PFSK-1 (cell line): ENCODE data around the gene TMEM62.

Source experiments
- FOXP2 ChIP-seq: optimal IDR thresholded peaks from 2 replicates; pipeline ENCODE3; 2011; ENCODE audit warnings: borderline replicate concordance, control low read depth, inconsistent platforms; ENCODE audit not compliant: insufficient read depth; ENCODE audit errors: extremely low read length, extremely low read depth
- POLR2AphosphoS5 ChIP-seq: IDR thresholded peaks from 2 replicates; pipeline ENCODE4 v1.6.1; 2012; ENCODE audit warnings: low read depth, mild to moderate bottlenecking, control low read depth, low read length, moderate library complexity
- SIN3A ChIP-seq: IDR thresholded peaks from 2 replicates; pipeline ENCODE4 v1.6.1; 2012; ENCODE audit warnings: mild to moderate bottlenecking, low read length, moderate library complexity, borderline replicate concordance; ENCODE audit not compliant: insufficient read depth
- TAF1 ChIP-seq: IDR thresholded peaks from 2 replicates; pipeline ENCODE4 v1.6.1; 2012; ENCODE audit warnings: low read length, control low read depth, borderline replicate concordance; ENCODE audit not compliant: insufficient read depth
- TF ChIP-seq, protein P1 (sequence below), 2 experiments: IDR thresholded peaks; 2 replicates each; pipeline versions ENCODE4 v1.6.1 to v1.8.0; 2011 to 2012; ENCODE audit warnings: low read depth in 2 of 2, low read length in 2 of 2, control low read depth in 1 of 2, inconsistent platforms in 1 of 2, mild to moderate bottlenecking in 1 of 2, moderate library complexity in 1 of 2; ENCODE audit not compliant: insufficient read depth in 1 of 2

Gene TMEM62

GRCh38 chr15:43135351-43135750, 2.0 kb downstream of the TMEM62 start:
- TF ChIP-seq FOXP2, result no peak
- no peak for TF ChIP-seq POLR2AphosphoS5
- TF ChIP-seq, protein P1, sequence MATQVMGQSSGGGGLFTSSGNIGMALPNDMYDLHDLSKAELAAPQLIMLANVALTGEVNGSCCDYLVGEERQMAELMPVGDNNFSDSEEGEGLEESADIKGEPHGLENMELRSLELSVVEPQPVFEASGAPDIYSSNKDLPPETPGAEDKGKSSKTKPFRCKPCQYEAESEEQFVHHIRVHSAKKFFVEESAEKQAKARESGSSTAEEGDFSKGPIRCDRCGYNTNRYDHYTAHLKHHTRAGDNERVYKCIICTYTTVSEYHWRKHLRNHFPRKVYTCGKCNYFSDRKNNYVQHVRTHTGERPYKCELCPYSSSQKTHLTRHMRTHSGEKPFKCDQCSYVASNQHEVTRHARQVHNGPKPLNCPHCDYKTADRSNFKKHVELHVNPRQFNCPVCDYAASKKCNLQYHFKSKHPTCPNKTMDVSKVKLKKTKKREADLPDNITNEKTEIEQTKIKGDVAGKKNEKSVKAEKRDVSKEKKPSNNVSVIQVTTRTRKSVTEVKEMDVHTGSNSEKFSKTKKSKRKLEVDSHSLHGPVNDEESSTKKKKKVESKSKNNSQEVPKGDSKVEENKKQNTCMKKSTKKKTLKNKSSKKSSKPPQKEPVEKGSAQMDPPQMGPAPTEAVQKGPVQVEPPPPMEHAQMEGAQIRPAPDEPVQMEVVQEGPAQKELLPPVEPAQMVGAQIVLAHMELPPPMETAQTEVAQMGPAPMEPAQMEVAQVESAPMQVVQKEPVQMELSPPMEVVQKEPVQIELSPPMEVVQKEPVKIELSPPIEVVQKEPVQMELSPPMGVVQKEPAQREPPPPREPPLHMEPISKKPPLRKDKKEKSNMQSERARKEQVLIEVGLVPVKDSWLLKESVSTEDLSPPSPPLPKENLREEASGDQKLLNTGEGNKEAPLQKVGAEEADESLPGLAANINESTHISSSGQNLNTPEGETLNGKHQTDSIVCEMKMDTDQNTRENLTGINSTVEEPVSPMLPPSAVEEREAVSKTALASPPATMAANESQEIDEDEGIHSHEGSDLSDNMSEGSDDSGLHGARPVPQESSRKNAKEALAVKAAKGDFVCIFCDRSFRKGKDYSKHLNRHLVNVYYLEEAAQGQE (IDR thresholded peaks at IDR 0.05; ENCODE audit: insufficient read depth in 1 of 2, low read depth in 2 of 2, low read length in 2 of 2), result no peak
- TF ChIP-seq TAF1, result no peak
- TF ChIP-seq SIN3A, result no peak

DNA sequence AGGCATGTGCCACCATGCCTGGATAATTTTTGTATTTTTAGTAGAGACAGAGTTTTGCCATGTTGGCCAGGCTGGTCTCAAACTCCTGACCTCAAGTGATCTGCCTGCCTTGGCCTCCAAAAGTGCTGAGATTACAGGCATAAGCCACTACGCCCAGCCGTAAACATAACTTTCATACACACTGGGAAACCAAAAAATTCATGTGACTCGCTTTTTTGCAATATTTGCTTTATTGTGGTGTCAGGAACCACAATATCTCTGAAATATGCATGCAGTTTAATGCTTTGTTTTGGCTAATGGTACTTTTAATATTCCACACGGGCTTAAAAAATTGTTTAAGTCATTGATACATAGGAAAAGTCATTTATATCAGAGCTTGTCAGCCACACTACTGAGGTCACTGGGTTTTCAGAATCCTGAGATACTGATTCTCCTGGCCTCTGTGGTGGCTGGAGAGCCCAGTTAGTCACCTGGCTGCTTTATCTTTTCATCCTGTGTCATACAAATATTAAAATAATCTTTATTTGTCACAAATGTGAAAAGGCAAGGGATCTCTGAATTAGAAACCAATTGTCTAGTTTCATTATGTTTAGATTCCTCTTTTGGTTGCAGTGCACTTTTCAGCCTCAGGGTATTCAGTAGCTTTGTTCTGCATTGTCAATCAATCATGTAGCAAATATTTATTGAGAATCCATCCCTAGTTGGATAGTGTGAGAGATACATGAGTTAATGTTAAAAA, 10.0 kb downstream of the TMEM62 start:
- no peak for TF ChIP-seq SIN3A
- TF ChIP-seq TAF1, result no peak
- TF ChIP-seq POLR2AphosphoS5, result no peak
- TF ChIP-seq FOXP2, result no peak

- TF ChIP-seq, protein P1 (IDR thresholded peaks at IDR 0.05; ENCODE audit: insufficient read depth in 1 of 2, low read depth in 2 of 2, low read length in 2 of 2), result no peak
- TF ChIP-seq FOXP2, result no peak
- TF ChIP-seq SIN3A, result no peak
- no peak for TF ChIP-seq TAF1
- no peak for TF ChIP-seq POLR2AphosphoS5
Observed at GRCh38 chr15:43144512-43144911, 11.1 kb downstream of the TMEM62 start.

GRCh38 chr15:43146184-43146583, 12.8 kb downstream of the TMEM62 start:
- no peak for TF ChIP-seq POLR2AphosphoS5
- TF ChIP-seq, protein P1 (IDR thresholded peaks at IDR 0.05; ENCODE audit: insufficient read depth in 1 of 2, low read depth in 2 of 2, low read length in 2 of 2), result no peak
- TF ChIP-seq SIN3A, result no peak
- no peak for TF ChIP-seq FOXP2
- no peak for TF ChIP-seq TAF1

DNA sequence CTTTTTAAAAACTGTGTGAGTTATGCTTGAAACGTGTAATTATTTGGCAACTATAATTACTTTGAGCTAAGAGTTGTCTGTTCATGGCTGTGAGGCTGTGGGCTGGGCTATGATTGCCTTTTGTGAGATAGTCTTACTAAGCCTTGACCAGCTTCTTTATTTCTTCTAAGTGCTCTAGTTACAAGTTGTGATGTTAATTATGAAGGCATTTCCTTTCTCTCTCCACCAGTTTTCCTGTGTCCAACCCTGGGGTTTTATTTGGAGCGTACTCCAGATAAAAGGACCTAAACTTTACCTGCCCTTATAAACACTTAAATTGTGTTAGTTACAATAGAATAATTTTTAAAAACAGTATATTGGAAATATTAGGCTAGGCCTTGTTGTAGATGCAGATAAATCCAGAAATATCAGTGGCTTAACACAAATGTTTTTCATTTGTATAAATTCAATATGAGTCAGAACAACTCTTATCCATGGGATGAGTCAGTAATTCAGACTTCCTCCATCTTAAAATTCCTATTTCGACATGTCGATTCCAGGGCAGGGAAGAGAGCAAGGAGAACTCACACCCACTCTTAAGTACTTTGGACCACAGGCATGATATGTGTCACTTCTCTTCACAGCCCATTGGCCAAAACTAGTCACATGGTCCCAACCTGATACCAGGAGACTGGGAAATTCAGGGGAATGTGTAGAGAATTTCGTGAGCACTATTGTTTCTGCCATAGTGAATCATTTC, 17.0 kb downstream of the TMEM62 start:
- no peak for TF ChIP-seq TAF1
- TF ChIP-seq FOXP2, result no peak
- TF ChIP-seq, protein P1 (IDR thresholded peaks at IDR 0.05; ENCODE audit: insufficient read depth in 1 of 2, low read depth in 2 of 2, low read length in 2 of 2), result no peak
- no peak for TF ChIP-seq POLR2AphosphoS5
